HepG2 (cell line): ENCODE results near the gene MFGE8. TPM values are rescaled to one million over a fixed set of nuclear protein-coding genes. Genes with fewer than 3 reads are reported as not detected.
A peak's percentile ranks its signal among the peaks of the same experiment; 100 is the strongest.

ENCODE experiments used
- CBX5 ChIP-seq: sonication (generic); formaldehyde crosslinking; IDR thresholded peaks from 2 replicates; pipeline ENCODE4 v1.4.0; 2020; ENCODE audit warnings: missing genetic modification reagents, borderline replicate concordance
- DMAP1 ChIP-seq: IDR thresholded peaks from 2 replicates; pipeline ENCODE4 v1.6.1; 2016
- FOXA1 ChIP-seq, 2 experiments: fragments of 450-650 bp in 1 of 2; sonication (generic) in 1 of 2; formaldehyde crosslinking in 1 of 2; IDR thresholded peaks; 2 replicates each; pipeline versions ENCODE4 v1.4.0 to v1.6.1; 2016 to 2020; ENCODE audit warnings: missing genetic modification reagents in 1 of 2
- FOXO1 ChIP-seq: sonication (generic); formaldehyde crosslinking; IDR thresholded peaks from 2 replicates; pipeline ENCODE4 v1.4.0; 2020; ENCODE audit warnings: missing genetic modification reagents
- KDM2A ChIP-seq: sonication (generic); formaldehyde crosslinking; IDR thresholded peaks from 2 replicates; pipeline ENCODE4 v1.4.0; 2020; ENCODE audit warnings: low read depth, missing genetic modification reagents, borderline replicate concordance
- KDM5A ChIP-seq: fragments of 200-600 bp; sonication (generic); IDR thresholded peaks from 2 replicates; pipeline ENCODE4 v1.7.0; 2018; ENCODE audit warnings: antibody characterized with exemption, mild to moderate bottlenecking, low read length, borderline replicate concordance
- KDM6A ChIP-seq: IDR thresholded peaks from 2 replicates; pipeline ENCODE4 v1.6.1; 2016; ENCODE audit warnings: low read depth
- KLF16 ChIP-seq, 2 experiments: sonication (generic) in 1 of 2; formaldehyde crosslinking in 1 of 2; IDR thresholded peaks; 2 replicates each; pipeline versions ENCODE4 v1.6.1 to v1.8.0; 2016 to 2023; ENCODE audit warnings: missing genetic modification reagents in 2 of 2, missing compliant biosample characterization in 1 of 2
- ZFP37 ChIP-seq: sonication (generic); formaldehyde crosslinking; IDR thresholded peaks from 2 replicates; pipeline ENCODE4 v1.4.0; 2020; ENCODE audit warnings: missing genetic modification reagents, borderline replicate concordance
- ZNF441 ChIP-seq: sonication (generic); formaldehyde crosslinking; IDR thresholded peaks from 2 replicates; pipeline ENCODE4 v1.7.0; 2021; ENCODE audit warnings: missing genetic modification reagents, borderline replicate concordance
- ZNF484 ChIP-seq: sonication (generic); formaldehyde crosslinking; IDR thresholded peaks from 2 replicates; pipeline ENCODE4 v1.5.1; 2020; ENCODE audit warnings: mild to moderate bottlenecking, low read depth, missing genetic modification reagents, borderline replicate concordance
- ZNF564 ChIP-seq: sonication (generic); formaldehyde crosslinking; IDR thresholded peaks from 2 replicates; pipeline ENCODE4 v1.8.1; 2023; ENCODE audit warnings: mild to moderate bottlenecking, missing genetic modification reagents
- ZNF713 ChIP-seq: sonication (generic); formaldehyde crosslinking; IDR thresholded peaks from 2 replicates; pipeline ENCODE4 v1.4.0; 2020; ENCODE audit warnings: mild to moderate bottlenecking, missing genetic modification reagents
- polyA plus RNA-seq, 8 experiments: library from polyadenylated mRNA; depleted of rRNA in 3 of 8; stranded (reverse) in 7 of 8; unstranded in 1 of 8; fragments of >200 nt; fragmentation: Illumina TruSeq in 4 of 8; extraction: Trizol in 4 of 8; gene quantifications; 2 replicates each; pipeline versions ENCODE4 v1.2.1 to v1.2.3, GENCODE V29; 2011 to 2016; ENCODE audit warnings: low read depth in 4 of 8, missing spikeins in 1 of 8, mixed read lengths in 1 of 8; ENCODE audit not compliant: insufficient read depth in 1 of 8
- total RNA-seq, 5 experiments: library from RNA; depleted of rRNA; stranded (reverse); fragments of >200 nt; fragmentation: Illumina TruSeq; extraction: Trizol; gene quantifications; 2 replicates each; pipeline ENCODE4 v1.2.3, GENCODE V29; 2016; ENCODE audit warnings: low read depth in 1 of 5
- TF ChIP-seq, protein P1 (sequence below): sonication (generic); formaldehyde crosslinking; IDR thresholded peaks from 2 replicates; pipeline ENCODE4 v1.4.0; 2020; ENCODE audit warnings: missing genetic modification reagents
- TF ChIP-seq, protein P2 (sequence below): sonication (generic); formaldehyde crosslinking; IDR thresholded peaks from 2 replicates; pipeline ENCODE4 v1.5.1; 2020; ENCODE audit warnings: mild to moderate bottlenecking, missing genetic modification reagents, moderate library complexity
- TF ChIP-seq, protein P3 (sequence below): sonication (generic); formaldehyde crosslinking; IDR thresholded peaks from 2 replicates; pipeline ENCODE4 v1.4.0; 2020; ENCODE audit warnings: mild to moderate bottlenecking, missing genetic modification reagents
- TF ChIP-seq, protein P4 (sequence below): sonication (generic); formaldehyde crosslinking; IDR thresholded peaks from 2 replicates; pipeline ENCODE4 v1.8.0; 2022; ENCODE audit warnings: mild to moderate bottlenecking, missing genetic modification reagents

The MFGE8 gene
- total and polyA plus RNA-seq, 2 of the 13 experiments (the other 11 are each of a cell fraction or from before 2014, with no cell fraction given): 3.4 to 22.1 TPM

DNA sequence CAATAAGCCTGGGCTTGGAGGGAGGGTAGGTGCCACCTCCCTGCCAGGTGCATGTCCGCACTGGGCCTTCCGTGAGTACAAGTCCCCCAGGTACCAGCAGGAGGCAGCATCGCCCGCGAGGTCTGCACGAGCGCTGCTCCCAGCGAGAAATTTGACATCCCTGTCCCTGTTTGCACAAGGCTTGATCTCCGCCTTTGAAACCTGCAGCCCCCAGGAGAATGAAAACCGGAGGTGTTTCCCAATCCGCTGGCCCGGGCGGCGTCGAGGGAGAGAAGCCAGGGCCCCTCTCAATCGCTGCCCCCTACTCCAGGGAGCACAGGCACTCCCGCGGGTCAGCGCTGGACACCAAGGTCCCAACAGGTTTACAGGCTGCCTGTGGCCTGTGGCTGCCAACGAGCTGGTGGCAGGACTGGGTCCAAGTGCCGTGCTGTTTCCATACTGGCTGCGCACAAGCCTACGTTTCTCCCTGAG lies 18.8 kb downstream of the MFGE8 start (continued):
- TF ChIP-seq, protein P1, sequence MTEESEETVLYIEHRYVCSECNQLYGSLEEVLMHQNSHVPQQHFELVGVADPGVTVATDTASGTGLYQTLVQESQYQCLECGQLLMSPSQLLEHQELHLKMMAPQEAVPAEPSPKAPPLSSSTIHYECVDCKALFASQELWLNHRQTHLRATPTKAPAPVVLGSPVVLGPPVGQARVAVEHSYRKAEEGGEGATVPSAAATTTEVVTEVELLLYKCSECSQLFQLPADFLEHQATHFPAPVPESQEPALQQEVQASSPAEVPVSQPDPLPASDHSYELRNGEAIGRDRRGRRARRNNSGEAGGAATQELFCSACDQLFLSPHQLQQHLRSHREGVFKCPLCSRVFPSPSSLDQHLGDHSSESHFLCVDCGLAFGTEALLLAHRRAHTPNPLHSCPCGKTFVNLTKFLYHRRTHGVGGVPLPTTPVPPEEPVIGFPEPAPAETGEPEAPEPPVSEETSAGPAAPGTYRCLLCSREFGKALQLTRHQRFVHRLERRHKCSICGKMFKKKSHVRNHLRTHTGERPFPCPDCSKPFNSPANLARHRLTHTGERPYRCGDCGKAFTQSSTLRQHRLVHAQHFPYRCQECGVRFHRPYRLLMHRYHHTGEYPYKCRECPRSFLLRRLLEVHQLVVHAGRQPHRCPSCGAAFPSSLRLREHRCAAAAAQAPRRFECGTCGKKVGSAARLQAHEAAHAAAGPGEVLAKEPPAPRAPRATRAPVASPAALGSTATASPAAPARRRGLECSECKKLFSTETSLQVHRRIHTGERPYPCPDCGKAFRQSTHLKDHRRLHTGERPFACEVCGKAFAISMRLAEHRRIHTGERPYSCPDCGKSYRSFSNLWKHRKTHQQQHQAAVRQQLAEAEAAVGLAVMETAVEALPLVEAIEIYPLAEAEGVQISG (CRISPR knock-in tag): peak; percentile 55; the same call in 1 of the 2 replicates
- TF ChIP-seq, protein P2, sequence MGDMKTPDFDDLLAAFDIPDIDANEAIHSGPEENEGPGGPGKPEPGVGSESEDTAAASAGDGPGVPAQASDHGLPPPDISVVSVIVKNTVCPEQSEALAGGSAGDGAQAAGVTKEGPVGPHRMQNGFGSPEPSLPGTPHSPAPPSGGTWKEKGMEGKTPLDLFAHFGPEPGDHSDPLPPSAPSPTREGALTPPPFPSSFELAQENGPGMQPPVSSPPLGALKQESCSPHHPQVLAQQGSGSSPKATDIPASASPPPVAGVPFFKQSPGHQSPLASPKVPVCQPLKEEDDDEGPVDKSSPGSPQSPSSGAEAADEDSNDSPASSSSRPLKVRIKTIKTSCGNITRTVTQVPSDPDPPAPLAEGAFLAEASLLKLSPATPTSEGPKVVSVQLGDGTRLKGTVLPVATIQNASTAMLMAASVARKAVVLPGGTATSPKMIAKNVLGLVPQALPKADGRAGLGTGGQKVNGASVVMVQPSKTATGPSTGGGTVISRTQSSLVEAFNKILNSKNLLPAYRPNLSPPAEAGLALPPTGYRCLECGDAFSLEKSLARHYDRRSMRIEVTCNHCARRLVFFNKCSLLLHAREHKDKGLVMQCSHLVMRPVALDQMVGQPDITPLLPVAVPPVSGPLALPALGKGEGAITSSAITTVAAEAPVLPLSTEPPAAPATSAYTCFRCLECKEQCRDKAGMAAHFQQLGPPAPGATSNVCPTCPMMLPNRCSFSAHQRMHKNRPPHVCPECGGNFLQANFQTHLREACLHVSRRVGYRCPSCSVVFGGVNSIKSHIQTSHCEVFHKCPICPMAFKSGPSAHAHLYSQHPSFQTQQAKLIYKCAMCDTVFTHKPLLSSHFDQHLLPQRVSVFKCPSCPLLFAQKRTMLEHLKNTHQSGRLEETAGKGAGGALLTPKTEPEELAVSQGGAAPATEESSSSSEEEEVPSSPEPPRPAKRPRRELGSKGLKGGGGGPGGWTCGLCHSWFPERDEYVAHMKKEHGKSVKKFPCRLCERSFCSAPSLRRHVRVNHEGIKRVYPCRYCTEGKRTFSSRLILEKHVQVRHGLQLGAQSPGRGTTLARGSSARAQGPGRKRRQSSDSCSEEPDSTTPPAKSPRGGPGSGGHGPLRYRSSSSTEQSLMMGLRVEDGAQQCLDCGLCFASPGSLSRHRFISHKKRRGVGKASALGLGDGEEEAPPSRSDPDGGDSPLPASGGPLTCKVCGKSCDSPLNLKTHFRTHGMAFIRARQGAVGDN: peak; percentile 60
- TF ChIP-seq, protein P3, sequence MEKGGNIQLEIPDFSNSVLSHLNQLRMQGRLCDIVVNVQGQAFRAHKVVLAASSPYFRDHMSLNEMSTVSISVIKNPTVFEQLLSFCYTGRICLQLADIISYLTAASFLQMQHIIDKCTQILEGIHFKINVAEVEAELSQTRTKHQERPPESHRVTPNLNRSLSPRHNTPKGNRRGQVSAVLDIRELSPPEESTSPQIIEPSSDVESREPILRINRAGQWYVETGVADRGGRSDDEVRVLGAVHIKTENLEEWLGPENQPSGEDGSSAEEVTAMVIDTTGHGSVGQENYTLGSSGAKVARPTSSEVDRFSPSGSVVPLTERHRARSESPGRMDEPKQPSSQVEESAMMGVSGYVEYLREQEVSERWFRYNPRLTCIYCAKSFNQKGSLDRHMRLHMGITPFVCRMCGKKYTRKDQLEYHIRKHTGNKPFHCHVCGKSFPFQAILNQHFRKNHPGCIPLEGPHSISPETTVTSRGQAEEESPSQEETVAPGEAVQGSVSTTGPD: no peak
- TF ChIP-seq ZNF484 (no peak), ZNF564 (CRISPR knock-in tag) (0 out of 2 replicates have a peak, but pooled peaks have one; percentile 17), DMAP1 (CRISPR knock-in tag) (no peak), ZNF713 (CRISPR knock-in tag) (no peak), FOXA1 (IDR thresholded peaks at IDR 0.05) (no peak), FOXA1 (CRISPR knock-in tag; IDR thresholded peaks at IDR 0.05) (peak; percentile 54), FOXO1 (CRISPR knock-in tag) (no peak), ZFP37 (CRISPR knock-in tag) (no peak), KLF16 (CRISPR knock-in tag; IDR thresholded peaks at IDR 0.05) (no peak), KDM5A (no peak), CBX5 (no peak), ZNF441 (no peak), KDM6A (CRISPR knock-in tag) (no peak), KDM2A (CRISPR knock-in tag) (peak; percentile 42; the same call in 1 of the 2 replicates)
- TF ChIP-seq, protein P4, sequence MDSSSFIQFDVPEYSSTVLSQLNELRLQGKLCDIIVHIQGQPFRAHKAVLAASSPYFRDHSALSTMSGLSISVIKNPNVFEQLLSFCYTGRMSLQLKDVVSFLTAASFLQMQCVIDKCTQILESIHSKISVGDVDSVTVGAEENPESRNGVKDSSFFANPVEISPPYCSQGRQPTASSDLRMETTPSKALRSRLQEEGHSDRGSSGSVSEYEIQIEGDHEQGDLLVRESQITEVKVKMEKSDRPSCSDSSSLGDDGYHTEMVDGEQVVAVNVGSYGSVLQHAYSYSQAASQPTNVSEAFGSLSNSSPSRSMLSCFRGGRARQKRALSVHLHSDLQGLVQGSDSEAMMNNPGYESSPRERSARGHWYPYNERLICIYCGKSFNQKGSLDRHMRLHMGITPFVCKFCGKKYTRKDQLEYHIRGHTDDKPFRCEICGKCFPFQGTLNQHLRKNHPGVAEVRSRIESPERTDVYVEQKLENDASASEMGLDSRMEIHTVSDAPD (CRISPR knock-in tag): no peak
